ENCODE results near the gene PSMG3.

PSMG3 gene

GRCh38 chr7:1569833-1570632, at the start of gene PSMG3:
PSMG3 (minus strand) TSS chr7:1570032; CDS start chr7:1569339, 693 bp downstream.
- no peak for TF ChIP-seq EZH2 (IDR thresholded peaks at IDR 0.05)
- TF ChIP-seq FOXP2 (optimal IDR thresholded peaks at IDR 0.05; ENCODE audit: control extremely low read depth, extremely low read length, insufficient read depth): peak; percentile 80
- peak; percentile 87 for TF ChIP-seq POLR2AphosphoS5 (IDR thresholded peaks at IDR 0.05; ENCODE audit: borderline replicate concordance, low read depth, low read length)
- DNase-seq (ENCODE audit: low read depth, low spot score): no peak
- peak within 1 kb of the TSS; percentile 82; the same call in 1 of the 2 replicates for H3K27ac ChIP-seq
- H3K9ac ChIP-seq (ENCODE audit: insufficient read length): peak within 1 kb of the TSS; percentile 97
- H3K36me3 ChIP-seq (ENCODE audit: insufficient read depth, low read length): peaks cover 11% of the 10 kb centered on the region
- peak within 1 kb of the TSS; percentile 98 for H3K4me3 ChIP-seq
- H3K9me3 ChIP-seq (ENCODE audit: low read depth, low read length): no peaks in the 10 kb centered on the region

- no peak for TF ChIP-seq FOXP2 (optimal IDR thresholded peaks at IDR 0.05; ENCODE audit: control extremely low read depth, extremely low read length, insufficient read depth)
- no peak for TF ChIP-seq POLR2AphosphoS5 (IDR thresholded peaks at IDR 0.05; ENCODE audit: borderline replicate concordance, low read depth, low read length)
- no peak for TF ChIP-seq EZH2 (IDR thresholded peaks at IDR 0.05)
- no peak overlapping the region for H3K27ac ChIP-seq
Observed at GRCh38 chr7:1618475-1618874, 48.6 kb upstream of the PSMG3 start.

GRCh38 chr7:1617957-1618356, 48.1 kb upstream of the PSMG3 start:
- no peak overlapping the region for H3K27ac ChIP-seq

More at GRCh38 chr7:1618475-1618874, 48.6 kb upstream of the PSMG3 start:
- Histone ChIP-seq H3K9me3 (ENCODE audit: low read depth, low read length) (no peaks in the 10 kb centered on the region), H3K36me3 (ENCODE audit: insufficient read depth, low read length) (no peaks in the 10 kb centered on the region), H3K4me3 (no peak overlapping the region), H3K9ac (ENCODE audit: insufficient read length) (no peak overlapping the region)
- DNase-seq (ENCODE audit: low read depth, low spot score): no peak

GRCh38 chr7:1616741-1617140, 46.9 kb upstream of the PSMG3 start:
- Histone ChIP-seq H3K36me3 (ENCODE audit: insufficient read depth, low read length) (no peaks in the 10 kb centered on the region), H3K9ac (ENCODE audit: insufficient read length) (no peak overlapping the region), H3K4me3 (no peak overlapping the region), H3K9me3 (ENCODE audit: low read depth, low read length) (no peaks in the 10 kb centered on the region), H3K27ac (no peak overlapping the region)
- TF ChIP-seq POLR2AphosphoS5 (IDR thresholded peaks at IDR 0.05; ENCODE audit: borderline replicate concordance, low read depth, low read length) (no peak), FOXP2 (optimal IDR thresholded peaks at IDR 0.05; ENCODE audit: control extremely low read depth, extremely low read length, insufficient read depth) (no peak), EZH2 (IDR thresholded peaks at IDR 0.05) (no peak)
- DNase-seq (ENCODE audit: low read depth, low spot score): no peak

More at GRCh38 chr7:1617957-1618356, 48.1 kb upstream of the PSMG3 start:
- no peaks in the 10 kb centered on the region for H3K9me3 ChIP-seq (ENCODE audit: low read depth, low read length)
- DNase-seq (ENCODE audit: low read depth, low spot score): no peak
- H3K4me3 ChIP-seq: no peak overlapping the region
- no peaks in the 10 kb centered on the region for H3K36me3 ChIP-seq (ENCODE audit: insufficient read depth, low read length)
- no peak for TF ChIP-seq FOXP2 (optimal IDR thresholded peaks at IDR 0.05; ENCODE audit: control extremely low read depth, extremely low read length, insufficient read depth)
- no peak overlapping the region for H3K9ac ChIP-seq (ENCODE audit: insufficient read length)

GRCh38 chr7:1611708-1612241, 41.9 kb upstream of the PSMG3 start:
- no peak for DNase-seq (ENCODE audit: low read depth, low spot score)
- Histone ChIP-seq H3K36me3 (ENCODE audit: insufficient read depth, low read length) (no peaks in the 10 kb centered on the region), H3K9me3 (ENCODE audit: low read depth, low read length) (no peaks in the 10 kb centered on the region), H3K9ac (ENCODE audit: insufficient read length) (no peak overlapping the region), H3K27ac (no peak overlapping the region), H3K4me3 (no peak overlapping the region)
- TF ChIP-seq POLR2AphosphoS5 (IDR thresholded peaks at IDR 0.05; ENCODE audit: borderline replicate concordance, low read depth, low read length): no peak
- TF ChIP-seq FOXP2 (optimal IDR thresholded peaks at IDR 0.05; ENCODE audit: control extremely low read depth, extremely low read length, insufficient read depth): no peak
- TF ChIP-seq EZH2 (IDR thresholded peaks at IDR 0.05): no peak

- TF ChIP-seq EZH2 (IDR thresholded peaks at IDR 0.05): no peak
- TF ChIP-seq POLR2AphosphoS5 (IDR thresholded peaks at IDR 0.05; ENCODE audit: borderline replicate concordance, low read depth, low read length): no peak
- no peak for TF ChIP-seq FOXP2 (optimal IDR thresholded peaks at IDR 0.05; ENCODE audit: control extremely low read depth, extremely low read length, insufficient read depth)
- no peak for DNase-seq (ENCODE audit: low read depth, low spot score)
- no peaks in the 10 kb centered on the region for H3K9me3 ChIP-seq (ENCODE audit: low read depth, low read length)
Observed at GRCh38 chr7:1610678-1611302, 41.0 kb upstream of the PSMG3 start.

GRCh38 chr7:1610013-1610677, 40.3 kb upstream of the PSMG3 start:
- Histone ChIP-seq H3K4me3 (no peak overlapping the region), H3K36me3 (ENCODE audit: insufficient read depth, low read length) (no peaks in the 10 kb centered on the region), H3K9ac (ENCODE audit: insufficient read length) (no peak overlapping the region), H3K27ac (no peak overlapping the region), H3K9me3 (ENCODE audit: low read depth, low read length) (no peaks in the 10 kb centered on the region)
- no peak for DNase-seq (ENCODE audit: low read depth, low spot score)
- TF ChIP-seq POLR2AphosphoS5 (IDR thresholded peaks at IDR 0.05; ENCODE audit: borderline replicate concordance, low read depth, low read length) (no peak), FOXP2 (optimal IDR thresholded peaks at IDR 0.05; ENCODE audit: control extremely low read depth, extremely low read length, insufficient read depth) (no peak), EZH2 (IDR thresholded peaks at IDR 0.05) (no peak)

More at GRCh38 chr7:1610678-1611302, 41.0 kb upstream of the PSMG3 start:
- Histone ChIP-seq H3K36me3 (ENCODE audit: insufficient read depth, low read length) (no peaks in the 10 kb centered on the region), H3K4me3 (no peak overlapping the region), H3K27ac (no peak overlapping the region), H3K9ac (ENCODE audit: insufficient read length) (no peak overlapping the region)

GRCh38 chr7:1609023-1609422, 39.2 kb upstream of the PSMG3 start:
- TF ChIP-seq FOXP2 (optimal IDR thresholded peaks at IDR 0.05; ENCODE audit: control extremely low read depth, extremely low read length, insufficient read depth) (no peak), EZH2 (IDR thresholded peaks at IDR 0.05) (no peak), POLR2AphosphoS5 (IDR thresholded peaks at IDR 0.05; ENCODE audit: borderline replicate concordance, low read depth, low read length) (no peak)
- Histone ChIP-seq H3K36me3 (ENCODE audit: insufficient read depth, low read length) (no peaks in the 10 kb centered on the region), H3K4me3 (no peak overlapping the region), H3K9me3 (ENCODE audit: low read depth, low read length) (no peaks in the 10 kb centered on the region), H3K27ac (no peak overlapping the region), H3K9ac (ENCODE audit: insufficient read length) (no peak overlapping the region)
- no peak for DNase-seq (ENCODE audit: low read depth, low spot score)

All from SK-N-MC (cell line).